Colonic mucosa (tissue), 4 donors: ENCODE data around the gene WASL. TPM values are rescaled to one million over a fixed set of nuclear protein-coding genes. Genes with fewer than 3 reads are reported as not detected.

Experiments used
- DNase-seq: peaks from one replicate; pipeline ENCODE4 v3.0.0-alpha.2; 2020
- H3K27ac ChIP-seq: fragments of 200-600 bp; one replicate; pipeline ENCODE4 v1.8.0; 2021
- H3K27me3 ChIP-seq: fragments of 200-600 bp; one replicate; pipeline ENCODE4 v1.8.0; 2021
- H3K36me3 ChIP-seq: fragments of 200-600 bp; one replicate; pipeline ENCODE4 v1.8.0; 2021
- H3K4me1 ChIP-seq: fragments of 200-600 bp; one replicate; pipeline ENCODE4 v1.8.0; 2021; ENCODE audit warnings: mild to moderate bottlenecking
- H3K4me3 ChIP-seq: fragments of 200-600 bp; one replicate; pipeline ENCODE4 v1.8.0; 2021
- H3K9ac ChIP-seq, 2 donors: one replicate each; pipeline ENCODE4 v1.7.0; 2013; ENCODE audit warnings: control low read depth in 2 of 2, low read depth in 2 of 2, low read length in 2 of 2
- H3K9me3 ChIP-seq: fragments of 200-600 bp; one replicate; pipeline ENCODE4 v1.8.0; 2021
- CTCF ChIP-seq: fragments of 200-600 bp; IDR thresholded peaks from one replicate; pipeline ENCODE4 v1.8.0; 2022; ENCODE audit warnings: antibody characterized with exemption, mild to moderate bottlenecking
- intact Hi-C: fragments of 100-400 bp; cut with DNase I; formaldehyde crosslinking; loops from one replicate; pipeline ENCODE4 v1.14.1; 2022
- total RNA-seq, 2 donors: library from RNA; stranded (reverse); fragmentation: NEBNext Ultra II Directional in 1 of 2; extraction: Animal tissue kit (Norgen Biotek cat#: 25700) in 1 of 2; gene quantifications; one replicate each; pipeline ENCODE4 v1.2.1, GENCODE V29; 2021
- donor health status: healthy.
- donor health status: DM: no; HTN: no; CAD: no.
- donor health status: DM: no; HTN: no; CAD: no.

Gene WASL
- total RNA-seq, 2 donors from 2014 or later = 54.9 to 126 TPM

- H3K4me1 ChIP-seq = no peaks in the 10 kb centered on the region
- H3K27me3 ChIP-seq = no peaks in the 10 kb centered on the region
- no peak overlapping the region for H3K4me3 ChIP-seq
- TF ChIP-seq CTCF = no peak
- intact Hi-C loops = no loop called here
- DNase-seq = no peak
- no peak overlapping the region for H3K27ac ChIP-seq
- H3K9ac ChIP-seq = no peak overlapping the region
- H3K9me3 ChIP-seq = no peaks in the 10 kb centered on the region
- H3K36me3 ChIP-seq = no peaks in the 10 kb centered on the region
Observed at GRCh38 chr7:123773481-123773880, 24.7 kb upstream of the WASL start.

- Histone ChIP-seq H3K4me1 (no peaks in the 10 kb centered on the region), H3K9me3 (no peaks in the 10 kb centered on the region), H3K9ac (no peak overlapping the region), H3K4me3 (no peak overlapping the region), H3K27ac (no peak overlapping the region), H3K36me3 (no peaks in the 10 kb centered on the region), H3K27me3 (no peaks in the 10 kb centered on the region)
- intact Hi-C loops = no loop called here
- DNase-seq = no peak
- no peak for TF ChIP-seq CTCF
Observed at GRCh38 chr7:123772652-123773051, 23.8 kb upstream of the WASL start.

GRCh38 chr7:123771846-123772245 lies 23.0 kb upstream of the WASL start:
- no peak for DNase-seq
- H3K36me3 ChIP-seq = no peaks in the 10 kb centered on the region
- intact Hi-C loops = no loop called here
- TF ChIP-seq CTCF = no peak
- H3K27me3 ChIP-seq = no peaks in the 10 kb centered on the region
- H3K27ac ChIP-seq = no peak overlapping the region
- H3K4me3 ChIP-seq = no peak overlapping the region
- no peaks in the 10 kb centered on the region for H3K4me1 ChIP-seq
- no peak overlapping the region for H3K9ac ChIP-seq
- no peaks in the 10 kb centered on the region for H3K9me3 ChIP-seq

- no peak for DNase-seq
- no peaks in the 10 kb centered on the region for H3K4me1 ChIP-seq
- TF ChIP-seq CTCF = no peak
- H3K36me3 ChIP-seq = no peaks in the 10 kb centered on the region
- H3K27me3 ChIP-seq = no peaks in the 10 kb centered on the region
- H3K27ac ChIP-seq = no peak overlapping the region
- no peaks in the 10 kb centered on the region for H3K9me3 ChIP-seq
- no peak overlapping the region for H3K9ac ChIP-seq
- intact Hi-C loops = no loop called here
- H3K4me3 ChIP-seq = no peak overlapping the region
Observed at GRCh38 chr7:123771256-123771655, 22.5 kb upstream of the WASL start.

GRCh38 chr7:123770378-123770777 lies 21.6 kb upstream of the WASL start:
- DNase-seq = no peak
- H3K4me1 ChIP-seq = no peaks in the 10 kb centered on the region
- intact Hi-C loops = no loop called here
- H3K9me3 ChIP-seq = no peaks in the 10 kb centered on the region
- TF ChIP-seq CTCF = no peak
- no peak overlapping the region for H3K27ac ChIP-seq
- H3K27me3 ChIP-seq = no peaks in the 10 kb centered on the region
- H3K4me3 ChIP-seq = no peak overlapping the region
- H3K36me3 ChIP-seq = no peaks in the 10 kb centered on the region
- H3K9ac ChIP-seq = no peak overlapping the region

GRCh38 chr7:123769371-123769770 lies 20.6 kb upstream of the WASL start:
- Histone ChIP-seq H3K36me3 (no peaks in the 10 kb centered on the region), H3K27me3 (no peaks in the 10 kb centered on the region), H3K27ac (no peak overlapping the region), H3K9ac (no peak overlapping the region), H3K9me3 (no peaks in the 10 kb centered on the region), H3K4me3 (no peak overlapping the region), H3K4me1 (no peaks in the 10 kb centered on the region)
- intact Hi-C loops = no loop called here
- no peak for TF ChIP-seq CTCF
- no peak for DNase-seq
